ENCODE data around the gene FAM181A.

GRCh38 chr14:93951635-93952540 is 24.7 kb downstream of the FAM181A start:
- TF ChIP-seq POLR2A (IDR thresholded peaks at IDR 0.05): no peak
- no peak for TF ChIP-seq CTCF (IDR thresholded peaks at IDR 0.05)
- TF ChIP-seq POLR2AphosphoS5 (IDR thresholded peaks at IDR 0.05): no peak
